GM19239 (cell line): ENCODE data around the gene STRADA.
A peak's percentile ranks its signal among the peaks of the same experiment; 100 is the strongest.

ENCODE experiments used
- DNase-seq: peaks from one replicate; pipeline ENCODE4 v3.0.0; 2011; ENCODE audit warnings: low spot score; ENCODE audit not compliant: insufficient read length
- FAIRE-seq: peaks from 2 replicates; lab custom pipeline; 2011; peaks lifted over from hg19 to GRCh38; lab: Jason Lieb, UNC

STRADA gene, protein sequence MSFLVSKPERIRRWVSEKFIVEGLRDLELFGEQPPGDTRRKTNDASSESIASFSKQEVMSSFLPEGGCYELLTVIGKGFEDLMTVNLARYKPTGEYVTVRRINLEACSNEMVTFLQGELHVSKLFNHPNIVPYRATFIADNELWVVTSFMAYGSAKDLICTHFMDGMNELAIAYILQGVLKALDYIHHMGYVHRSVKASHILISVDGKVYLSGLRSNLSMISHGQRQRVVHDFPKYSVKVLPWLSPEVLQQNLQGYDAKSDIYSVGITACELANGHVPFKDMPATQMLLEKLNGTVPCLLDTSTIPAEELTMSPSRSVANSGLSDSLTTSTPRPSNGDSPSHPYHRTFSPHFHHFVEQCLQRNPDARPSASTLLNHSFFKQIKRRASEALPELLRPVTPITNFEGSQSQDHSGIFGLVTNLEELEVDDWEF

DNA sequence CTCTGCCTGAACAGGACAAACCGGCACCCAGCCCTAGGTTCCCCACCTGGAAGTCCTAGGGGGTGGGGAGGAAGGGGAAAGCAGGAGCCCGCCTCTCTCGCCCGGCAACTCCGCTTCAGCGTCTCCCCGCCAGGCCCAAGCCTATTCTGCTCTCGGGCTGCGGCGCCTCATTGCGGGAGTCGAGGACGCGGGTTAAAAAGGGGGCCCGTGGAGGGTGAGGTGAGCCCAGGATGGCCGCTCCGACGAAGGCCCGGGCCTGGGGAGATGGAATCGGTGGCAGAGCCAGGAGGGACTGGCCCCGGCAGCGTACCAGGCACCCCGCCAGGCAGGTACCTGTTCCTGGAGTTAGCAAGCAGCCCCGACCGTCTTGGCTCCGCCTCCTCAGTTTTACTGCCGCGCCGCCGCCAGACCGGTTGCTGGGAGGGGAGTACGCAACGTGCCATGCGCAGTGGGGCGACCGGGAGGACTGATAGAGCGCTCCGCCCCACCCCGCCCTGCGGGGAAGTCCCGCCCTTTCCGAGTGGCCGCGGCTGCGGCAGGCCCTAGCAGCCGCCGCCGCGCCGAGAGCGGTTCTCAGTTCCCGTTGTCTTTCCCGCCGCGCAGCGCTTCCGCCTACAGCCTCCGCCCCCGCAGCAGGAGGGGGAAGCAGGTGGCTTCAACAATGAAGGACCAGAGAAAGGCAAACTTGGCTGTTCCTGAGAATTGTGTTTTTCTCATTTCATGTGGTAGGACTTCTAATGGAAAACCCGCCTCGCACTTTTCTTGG, at the start of gene STRADA:
Gene STRADA (minus strand): TSS at position 392 of the 766 bp plus-strand sequence. CDS start 13,430 bp downstream, outside the sequence.
- FAIRE-seq (no peak), DNase-seq (peak; percentile 72)

DNA sequence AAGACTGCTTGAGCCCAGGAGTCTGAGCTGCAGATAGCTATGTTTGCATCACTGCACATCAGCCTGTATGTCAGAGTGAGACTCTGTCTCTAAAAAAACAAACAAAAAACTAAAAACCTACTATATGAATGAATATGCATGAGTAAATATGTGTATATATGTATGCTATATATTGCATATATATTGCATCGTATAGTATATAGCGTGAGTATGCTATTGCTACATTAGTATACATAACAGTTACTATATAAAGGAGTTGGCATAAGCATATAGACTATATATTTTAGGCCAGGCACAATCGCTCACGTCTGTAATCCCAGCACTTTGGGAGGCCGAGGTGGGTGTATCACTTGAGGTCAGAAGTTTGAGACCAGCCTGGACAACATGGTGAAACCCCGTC, 48.5 kb upstream of the STRADA start:
- FAIRE-seq: no peak
- no peak for DNase-seq

DNA sequence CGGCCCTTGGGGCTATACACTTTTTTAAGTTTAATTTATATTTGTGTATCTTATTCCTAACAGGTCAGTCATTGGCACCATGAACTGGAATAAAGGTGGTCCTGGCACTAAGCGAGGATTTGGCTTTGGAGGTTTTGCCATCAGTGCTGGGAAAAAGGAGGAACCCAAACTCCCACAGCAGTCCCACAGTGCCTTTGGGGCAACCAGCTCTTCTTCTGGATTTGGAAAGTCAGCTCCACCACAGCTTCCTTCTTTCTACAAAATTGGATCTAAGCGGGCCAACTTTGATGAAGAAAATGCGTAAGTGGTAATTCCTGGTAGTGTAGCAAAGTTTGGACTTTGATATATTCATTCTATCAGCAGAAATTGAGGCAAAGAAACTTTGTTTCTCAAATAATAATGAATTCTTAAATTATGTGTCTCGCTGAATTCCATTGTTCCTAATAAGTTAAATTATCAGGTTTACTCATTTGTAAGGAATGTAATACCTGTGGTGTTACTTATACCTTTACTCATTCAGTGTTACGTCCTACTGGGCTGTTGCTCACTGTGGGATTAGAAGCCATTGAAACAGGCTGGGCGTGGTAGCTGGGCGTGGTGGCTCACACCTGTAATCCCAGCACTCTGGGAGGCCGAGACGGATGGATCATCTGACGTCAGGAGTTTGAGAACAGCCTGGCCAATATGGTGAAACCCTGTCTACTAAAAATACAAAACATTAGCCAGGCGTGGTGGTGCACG, 45.5 kb upstream of the STRADA start:
- DNase-seq: no peak
- no peak for FAIRE-seq

DNA sequence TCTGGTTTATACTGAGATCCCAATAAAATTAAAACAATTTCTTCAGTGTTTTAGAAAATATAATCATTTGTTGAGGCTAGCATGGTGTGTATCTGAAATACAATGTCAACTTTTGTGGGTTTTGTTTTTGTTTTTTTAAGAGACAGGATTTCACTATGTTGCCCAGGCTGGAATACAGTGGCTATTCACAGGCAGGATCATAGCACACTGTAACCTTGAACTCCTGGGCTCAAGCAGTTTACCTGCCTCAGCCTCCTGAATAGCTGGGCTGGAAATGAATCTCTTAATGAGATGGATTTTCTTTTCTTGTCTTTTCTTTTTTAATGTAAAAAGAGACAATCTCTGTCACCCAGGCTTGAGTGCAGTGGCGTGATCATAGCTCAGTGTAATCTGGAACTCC, 44.5 kb upstream of the STRADA start:
- FAIRE-seq: no peak
- no peak for DNase-seq

DNA sequence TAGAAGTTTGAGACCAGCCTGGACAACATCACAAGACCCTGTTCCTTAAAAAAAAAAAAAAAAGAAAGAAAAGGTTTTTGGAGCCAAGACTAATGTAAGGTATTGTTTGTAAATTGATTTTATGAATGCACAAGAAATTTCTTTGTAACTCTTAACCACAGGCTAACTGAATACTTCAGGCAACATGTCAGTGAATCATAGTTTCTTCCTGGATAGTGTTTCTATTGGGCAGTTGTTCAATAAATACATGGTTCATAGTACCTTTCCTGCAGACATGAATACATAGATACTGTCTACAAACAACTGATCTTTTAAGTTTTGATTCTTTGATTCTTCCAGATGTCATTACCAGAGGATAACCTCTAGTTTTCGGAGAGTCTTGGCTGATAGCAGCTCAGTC, 44.0 kb upstream of the STRADA start:
- DNase-seq (no peak), FAIRE-seq (no peak)

DNA sequence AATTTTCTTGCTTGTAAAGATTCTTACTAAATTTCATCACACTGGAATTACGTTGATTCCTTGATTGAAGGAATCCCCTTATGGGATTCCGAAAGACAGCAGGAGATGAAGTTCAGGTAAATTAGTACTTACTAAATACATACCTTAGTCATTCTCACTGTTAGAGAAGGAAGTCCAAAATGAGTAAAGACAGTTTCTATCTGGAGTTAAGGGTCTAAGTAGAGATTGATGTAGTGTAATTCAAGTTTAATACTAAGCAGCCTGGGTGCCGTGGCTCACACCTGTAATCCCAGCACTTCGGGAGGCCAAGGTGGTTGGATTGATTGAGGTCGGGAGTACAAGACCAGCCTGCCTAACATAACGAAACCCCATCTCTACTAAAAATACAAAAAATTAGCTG, 41.9 kb upstream of the STRADA start:
- DNase-seq (no peak), FAIRE-seq (no peak)

DNA sequence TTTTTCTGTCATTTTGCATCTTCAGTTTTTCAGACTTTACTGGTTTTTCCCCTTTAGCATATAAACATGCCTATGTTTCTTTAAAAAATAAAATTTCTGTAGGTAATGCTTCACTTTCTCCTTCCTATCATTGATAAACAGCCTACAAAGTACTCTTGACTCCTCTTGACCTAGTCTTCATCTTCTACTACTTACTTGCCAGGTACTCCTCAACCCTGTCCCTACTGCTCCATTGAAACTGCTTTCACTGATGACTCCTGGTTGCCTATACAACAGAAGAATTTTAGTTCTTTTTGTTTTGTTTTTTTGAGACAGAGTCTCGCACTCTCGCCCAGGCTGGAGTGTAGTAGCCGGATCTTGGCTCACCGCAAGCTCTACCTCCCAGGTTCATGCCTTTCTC, 39.3 kb upstream of the STRADA start:
- DNase-seq (no peak), FAIRE-seq (no peak)

DNA sequence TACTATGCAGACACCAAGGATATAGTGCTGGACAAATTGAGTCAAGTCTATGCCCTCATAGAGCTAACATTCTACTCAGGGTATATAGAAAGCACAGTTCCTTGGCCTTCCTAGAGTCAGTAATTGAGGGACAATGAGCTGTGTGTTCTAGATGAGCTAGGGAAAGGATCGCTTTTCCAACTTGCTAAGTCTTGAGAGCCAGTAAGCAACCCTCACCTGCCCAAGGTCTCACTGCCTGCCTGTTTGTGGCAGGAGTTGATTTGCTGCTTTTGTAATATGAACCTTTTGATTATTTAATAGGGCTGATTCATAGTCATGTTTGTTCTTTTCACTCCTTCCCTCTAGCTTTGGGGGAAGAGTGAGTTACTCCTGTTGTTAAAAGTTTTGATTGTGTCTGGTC, 38.9 kb upstream of the STRADA start:
- DNase-seq (no peak), FAIRE-seq (no peak)

DNA sequence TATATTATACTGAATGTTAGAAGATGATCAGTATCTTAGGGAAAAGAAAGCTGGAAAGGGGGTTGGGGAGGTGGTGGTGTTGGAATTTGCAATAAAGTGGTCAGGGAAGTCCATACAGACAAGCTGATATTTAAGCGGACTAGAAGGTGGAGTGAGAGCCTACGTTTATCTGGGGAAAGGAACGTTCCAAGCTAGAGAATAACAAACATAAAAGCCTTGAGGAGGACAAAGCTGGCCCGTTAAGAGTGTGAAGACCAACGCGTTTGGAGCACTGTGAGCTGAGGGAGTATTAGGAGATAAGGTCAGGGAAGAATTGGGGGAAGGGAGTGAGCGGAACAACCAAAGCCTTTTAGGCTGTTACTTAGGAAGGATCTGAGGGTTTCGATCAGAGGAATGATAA, 33.8 kb upstream of the STRADA start:
- DNase-seq: no peak
- no peak for FAIRE-seq

DNA sequence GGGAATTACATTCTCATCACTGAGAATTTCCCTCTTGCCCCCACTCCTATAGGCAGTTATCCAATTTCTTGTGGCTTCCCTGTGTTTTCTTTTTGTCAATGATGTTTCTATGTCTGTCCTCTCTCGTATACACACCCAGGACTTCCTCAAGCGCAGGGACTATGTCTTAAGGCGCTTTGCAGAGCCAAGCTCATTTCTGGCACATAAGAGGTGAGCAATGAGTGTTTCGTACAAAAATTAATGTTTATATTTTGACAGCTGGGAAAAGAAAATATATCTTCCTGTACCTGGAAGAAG, 33.3 kb upstream of the STRADA start:
- FAIRE-seq (no peak), DNase-seq (no peak)

DNA sequence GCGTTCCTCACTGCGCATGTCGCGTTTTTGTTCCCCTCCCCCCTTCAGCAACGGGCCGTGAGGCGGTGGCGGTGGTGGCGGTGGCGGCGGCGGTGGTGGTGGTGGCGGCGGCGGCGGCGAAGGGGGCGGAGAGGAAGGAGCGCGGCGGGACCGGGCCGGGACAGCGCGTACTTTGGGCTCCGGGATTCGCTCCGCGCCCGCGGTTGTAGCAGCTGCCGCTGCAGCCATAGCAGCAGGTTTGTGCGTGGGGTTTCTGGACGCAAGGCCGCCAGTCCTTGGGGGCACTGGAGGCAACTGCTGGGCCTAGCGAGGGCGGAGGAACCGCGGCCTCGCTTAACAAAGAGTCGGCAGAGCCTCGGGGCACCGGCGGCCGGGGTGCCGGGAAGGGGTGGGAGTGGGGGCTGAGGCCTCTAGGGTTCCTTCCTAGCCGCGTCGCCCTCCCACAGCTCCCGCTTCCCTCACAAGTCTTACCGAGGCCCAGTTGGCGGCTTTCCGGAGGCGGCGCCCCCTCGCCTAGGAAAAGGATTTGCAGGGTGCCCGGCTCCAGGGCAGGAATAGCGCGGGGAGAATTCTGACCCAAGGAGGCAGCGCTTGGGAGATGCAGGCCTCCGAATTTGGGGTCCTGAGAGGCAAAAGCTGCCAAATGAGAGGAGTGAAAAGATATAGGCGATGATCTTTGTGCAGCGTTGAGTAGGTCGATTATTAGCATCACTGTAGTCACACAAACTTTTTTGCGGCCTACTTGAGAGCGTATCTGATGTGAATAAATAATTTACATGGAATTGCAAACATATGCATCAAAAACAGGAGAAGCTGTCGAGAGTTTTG, 32.8 kb upstream of the STRADA start, which contains the start of gene DDX42:
Gene DDX42 (plus strand): TSS at position 30 of the 828 bp plus-strand sequence. CDS start 12,880 bp downstream, outside the sequence.
- no peak for FAIRE-seq

DNA sequence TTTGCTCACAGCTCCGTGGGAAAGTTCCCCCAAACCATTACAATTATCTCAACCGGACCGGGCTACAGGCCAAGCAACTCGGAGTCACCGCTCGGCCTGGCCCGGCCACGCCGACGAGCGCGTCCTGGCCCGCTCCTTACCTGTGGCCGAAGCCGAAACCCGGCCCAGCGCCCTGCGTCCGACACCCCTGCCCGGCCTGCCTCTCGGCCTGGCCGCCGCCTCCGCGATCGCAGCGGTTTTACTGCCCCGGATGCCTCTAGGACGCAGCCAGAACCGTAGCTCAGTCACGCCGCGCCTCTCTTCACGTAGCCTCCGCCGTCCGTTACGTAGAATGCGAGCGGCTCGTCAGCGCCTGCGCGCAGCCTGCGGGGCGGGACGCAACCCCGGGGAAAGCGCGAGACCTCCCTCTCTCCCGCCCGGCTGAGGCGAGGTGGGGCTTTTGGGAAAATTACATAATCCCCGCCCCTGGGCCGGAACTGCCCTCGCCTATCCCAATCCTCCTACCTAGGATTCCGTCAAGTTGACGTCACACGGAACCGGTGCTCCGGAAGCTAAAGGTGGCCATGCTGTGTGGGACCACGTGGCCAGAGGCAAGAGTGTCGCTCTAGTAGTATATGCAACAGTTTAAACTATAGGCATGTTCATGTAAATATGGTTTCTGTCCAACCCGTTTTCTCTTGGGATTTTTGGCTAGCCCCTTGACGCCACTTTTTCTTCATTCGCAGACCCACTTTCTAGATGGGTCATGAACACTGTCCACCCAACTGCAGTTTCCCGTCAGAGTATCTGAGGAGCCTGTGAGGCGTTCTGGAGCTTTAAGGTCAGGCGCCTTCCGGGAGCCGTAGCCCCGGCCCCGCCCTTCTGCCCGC, 31.9 kb upstream of the STRADA start, which contains the start of gene CCDC47:
Gene CCDC47 (minus strand): TSS at position 326 of the 869 bp plus-strand sequence. CDS start 7,422 bp downstream, outside the sequence.
- peak; percentile 97 for FAIRE-seq
- DNase-seq: peak; percentile 83

More for the DNA sequence above, 32.8 kb upstream of the STRADA start, which contains the start of gene DDX42:
- DNase-seq: peak; percentile 26

DNA sequence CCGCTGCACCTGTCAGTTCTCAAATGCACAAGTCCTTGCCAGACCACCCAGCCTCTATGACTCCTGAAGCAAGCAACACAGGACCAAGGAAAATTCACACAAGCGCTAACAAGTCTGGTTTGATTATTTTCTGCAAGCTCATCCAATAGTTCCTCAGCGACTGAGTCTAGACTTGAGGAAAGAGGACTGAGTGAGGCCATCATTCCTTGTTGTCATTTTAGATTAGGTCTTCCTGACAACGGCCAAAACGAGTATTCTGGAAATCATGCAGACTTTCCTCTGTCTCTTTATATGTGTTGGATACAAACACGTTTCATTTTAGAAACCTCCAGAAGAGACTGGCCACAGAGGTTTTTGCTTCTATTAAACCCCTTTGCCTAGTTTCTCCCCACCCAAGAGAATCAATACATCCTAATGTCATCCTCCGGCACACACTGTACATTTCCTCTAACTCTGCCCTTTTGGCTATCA, 31.2 kb upstream of the STRADA start:
- DNase-seq: no peak
- no peak for FAIRE-seq

DNA sequence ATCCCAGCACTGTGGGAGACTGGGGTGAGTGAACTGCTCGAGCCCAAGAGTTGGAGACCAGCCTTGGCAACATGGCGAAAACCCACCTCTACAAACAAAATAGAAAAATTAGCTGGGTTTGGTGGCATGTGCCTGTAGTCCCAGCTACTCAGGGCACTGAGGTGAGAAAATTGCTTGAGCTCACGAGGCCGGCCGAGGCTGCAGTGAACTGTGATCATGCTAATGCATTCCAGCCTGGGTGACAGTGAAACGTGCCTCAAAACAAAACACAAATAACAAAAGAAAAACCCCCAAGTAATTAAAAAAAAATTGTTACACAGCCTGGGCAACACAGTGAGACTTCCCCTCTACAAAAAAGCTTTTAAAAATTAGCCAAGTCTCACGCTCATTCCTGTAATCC, 26.8 kb upstream of the STRADA start:
- FAIRE-seq (no peak), DNase-seq (no peak)

DNA sequence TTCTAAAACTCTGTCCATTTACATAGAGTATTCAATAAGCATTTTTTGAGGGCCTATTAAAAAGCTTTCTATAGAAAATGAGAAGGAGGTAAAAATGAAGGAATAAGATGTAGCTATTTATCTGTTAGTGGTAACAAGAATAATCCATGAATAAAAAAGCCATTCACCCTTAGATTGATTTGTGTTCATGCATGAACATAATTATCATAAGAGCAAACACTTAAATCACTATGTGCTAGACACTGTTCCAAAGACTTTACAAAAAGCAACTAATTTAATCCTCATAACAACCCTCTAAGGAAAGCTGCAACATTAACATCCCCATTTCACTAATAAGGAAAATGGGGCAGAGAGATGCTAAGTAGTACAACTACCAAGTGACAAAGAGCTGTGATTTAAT, 25.2 kb upstream of the STRADA start:
- no peak for DNase-seq
- FAIRE-seq: no peak

DNA sequence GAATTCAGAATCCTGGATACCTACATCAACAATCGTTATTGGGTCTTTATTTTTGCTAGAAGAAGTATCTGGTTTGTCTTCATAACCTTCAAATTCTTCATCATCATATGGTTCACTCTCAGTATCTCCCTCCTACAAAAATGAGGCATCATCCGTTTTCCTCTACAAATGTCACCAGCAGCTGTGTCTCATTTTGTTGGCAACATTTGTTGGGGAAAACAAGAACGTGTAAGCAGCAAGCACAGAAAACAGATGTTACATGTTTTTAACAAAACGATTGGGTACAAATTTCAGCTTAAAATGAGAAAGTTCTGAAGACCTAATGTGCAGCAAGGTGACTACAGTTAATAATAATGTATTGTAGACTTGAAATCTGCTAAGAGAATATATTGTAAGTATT, 23.1 kb upstream of the STRADA start:
- no peak for FAIRE-seq
- DNase-seq: no peak

DNA sequence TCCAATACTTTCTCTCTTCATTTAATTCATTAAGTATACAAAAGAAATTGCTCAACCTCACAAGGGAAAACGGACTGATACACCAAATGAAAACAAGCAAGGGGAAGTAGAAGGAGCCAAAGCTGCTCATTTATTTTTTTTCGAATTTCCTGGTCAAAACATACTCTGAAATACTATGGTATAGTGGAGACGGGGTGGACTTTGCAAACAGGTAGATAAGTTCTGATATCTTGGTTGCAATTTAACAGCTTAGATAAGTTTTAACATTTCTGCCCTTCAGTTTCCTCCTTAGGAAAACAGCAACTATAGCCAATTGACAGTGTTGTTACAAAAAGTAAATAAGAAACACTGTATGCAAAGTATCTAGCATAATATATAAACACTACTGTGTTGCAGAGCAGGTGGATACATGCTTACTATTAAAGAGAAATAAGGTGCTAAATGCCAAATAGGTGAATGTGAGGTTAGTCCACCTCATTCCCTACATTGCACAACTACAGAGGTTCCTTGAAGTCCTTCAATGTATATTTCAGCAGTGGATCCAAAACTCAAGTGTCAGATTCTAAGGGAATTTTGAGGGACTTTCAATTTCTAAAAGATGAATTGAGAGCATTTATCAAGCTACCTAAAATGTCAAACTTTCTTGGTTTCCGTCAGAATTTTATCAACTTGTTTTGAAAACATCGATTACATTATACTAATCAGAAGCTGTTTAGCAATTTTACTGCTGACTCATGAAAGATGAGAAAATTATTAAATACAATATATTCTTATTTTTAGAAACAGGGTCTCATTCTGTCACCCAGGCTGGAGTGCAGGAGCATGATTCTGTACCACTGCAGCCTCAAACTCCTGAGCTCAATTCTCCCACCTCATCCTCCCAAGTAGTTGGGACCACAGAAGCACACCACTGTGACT, 20.8 kb upstream of the STRADA start:
- DNase-seq (no peak), FAIRE-seq (peak; percentile 60)
